ENCODE measurements around the gene ABHD12. TPM values are rescaled to one million over a fixed set of nuclear protein-coding genes. Genes with fewer than 3 reads are reported as not detected.

ABHD12 gene
- total RNA-seq, 1 experiment from 2014 or later: 40.6 TPM

DNA sequence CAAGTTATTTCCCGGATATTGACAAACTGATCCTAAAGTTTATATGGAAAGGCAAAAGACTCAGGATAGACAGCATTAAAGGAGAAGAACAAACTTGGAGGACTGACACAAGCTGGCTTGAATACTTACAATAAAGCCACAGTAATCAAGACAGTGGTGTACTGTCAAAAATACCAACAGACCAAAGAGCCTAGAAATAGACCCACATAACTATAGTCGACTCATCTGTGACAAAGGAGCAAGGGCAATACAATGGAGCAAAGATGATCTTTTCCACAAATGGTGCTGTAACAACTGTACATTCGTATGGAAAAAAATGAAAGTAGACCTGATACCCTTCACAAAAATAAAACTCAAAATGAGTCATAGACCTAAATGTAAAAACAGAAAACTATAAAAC is 46.0 kb downstream of the ABHD12 start:
- no peak overlapping the region for H3K4me3 ChIP-seq (ENCODE audit: low read depth, low read length, poor library complexity, severe bottlenecking)
- TF ChIP-seq EZH2 (IDR thresholded peaks at IDR 0.05; ENCODE audit: borderline replicate concordance, low read depth, low read length, poor library complexity, severe bottlenecking): no peak
- TF ChIP-seq, protein P1, sequence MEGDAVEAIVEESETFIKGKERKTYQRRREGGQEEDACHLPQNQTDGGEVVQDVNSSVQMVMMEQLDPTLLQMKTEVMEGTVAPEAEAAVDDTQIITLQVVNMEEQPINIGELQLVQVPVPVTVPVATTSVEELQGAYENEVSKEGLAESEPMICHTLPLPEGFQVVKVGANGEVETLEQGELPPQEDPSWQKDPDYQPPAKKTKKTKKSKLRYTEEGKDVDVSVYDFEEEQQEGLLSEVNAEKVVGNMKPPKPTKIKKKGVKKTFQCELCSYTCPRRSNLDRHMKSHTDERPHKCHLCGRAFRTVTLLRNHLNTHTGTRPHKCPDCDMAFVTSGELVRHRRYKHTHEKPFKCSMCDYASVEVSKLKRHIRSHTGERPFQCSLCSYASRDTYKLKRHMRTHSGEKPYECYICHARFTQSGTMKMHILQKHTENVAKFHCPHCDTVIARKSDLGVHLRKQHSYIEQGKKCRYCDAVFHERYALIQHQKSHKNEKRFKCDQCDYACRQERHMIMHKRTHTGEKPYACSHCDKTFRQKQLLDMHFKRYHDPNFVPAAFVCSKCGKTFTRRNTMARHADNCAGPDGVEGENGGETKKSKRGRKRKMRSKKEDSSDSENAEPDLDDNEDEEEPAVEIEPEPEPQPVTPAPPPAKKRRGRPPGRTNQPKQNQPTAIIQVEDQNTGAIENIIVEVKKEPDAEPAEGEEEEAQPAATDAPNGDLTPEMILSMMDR (conservative IDR thresholded peaks at IDR 0.05; ENCODE audit: low read depth, low read length): no peak
- no peak overlapping the region for H3K27ac ChIP-seq (ENCODE audit: low read depth, low read length, poor library complexity, severe bottlenecking)
- ChIA-PET CTCF (interaction anchor here (0.7 kb wide), 1 partner anchor 353 kb away, joined by 3 read pairs; no protein-coding TSS in a partner anchor), POLR2A (ENCODE audit: low non-redundant PET) (interaction anchor here (0.6 kb wide), 1 partner anchor 40 kb away, joined by 23 read pairs; no protein-coding TSS in a partner anchor)
- no TSS peak for BruUV-seq (replicated peaks)
- DNase-seq (ENCODE audit: low spot score): no peak
- no peaks in the 10 kb centered on the region for H3K36me3 ChIP-seq (ENCODE audit: insufficient read depth, low read length, poor library complexity, severe bottlenecking)
- intact Hi-C loops (cut with micrococcal nuclease; ENCODE audit: unreplicated experiment): no loop called here
- no peaks in the 10 kb centered on the region for H3K9me3 ChIP-seq (ENCODE audit: low read depth, low read length, poor library complexity, severe bottlenecking)
- no peaks in the 10 kb centered on the region for H3K4me1 ChIP-seq (ENCODE audit: insufficient read depth, low read length, poor library complexity, severe bottlenecking)
- no peaks in the 10 kb centered on the region for H3K27me3 ChIP-seq (replicated peaks; ENCODE audit: insufficient read depth, low read depth, low read length, poor library complexity)

- intact Hi-C loops (cut with micrococcal nuclease; ENCODE audit: unreplicated experiment): no loop called here
- H3K4me3 ChIP-seq (ENCODE audit: low read depth, low read length, poor library complexity, severe bottlenecking): no peak overlapping the region
- CTCF ChIA-PET: no interaction called here
- no peaks in the 10 kb centered on the region for H3K4me1 ChIP-seq (ENCODE audit: insufficient read depth, low read length, poor library complexity, severe bottlenecking)
- no peak for DNase-seq (ENCODE audit: low spot score)
- H3K27ac ChIP-seq (ENCODE audit: low read depth, low read length, poor library complexity, severe bottlenecking): no peak overlapping the region
- no peak for TF ChIP-seq EZH2 (IDR thresholded peaks at IDR 0.05; ENCODE audit: borderline replicate concordance, low read depth, low read length, poor library complexity, severe bottlenecking)
- TF ChIP-seq, protein P1 (conservative IDR thresholded peaks at IDR 0.05; ENCODE audit: low read depth, low read length): no peak
- H3K36me3 ChIP-seq (ENCODE audit: insufficient read depth, low read length, poor library complexity, severe bottlenecking): no peaks in the 10 kb centered on the region
- H3K9me3 ChIP-seq (ENCODE audit: low read depth, low read length, poor library complexity, severe bottlenecking): no peaks in the 10 kb centered on the region
- POLR2A ChIA-PET (ENCODE audit: low non-redundant PET): no interaction called here
- BruUV-seq (replicated peaks): no TSS peak
- no peaks in the 10 kb centered on the region for H3K27me3 ChIP-seq (replicated peaks; ENCODE audit: insufficient read depth, low read depth, low read length, poor library complexity)
These were observed 48.6 kb downstream of the ABHD12 start for GRCh38 chr20:25341716-25342680.

DNA sequence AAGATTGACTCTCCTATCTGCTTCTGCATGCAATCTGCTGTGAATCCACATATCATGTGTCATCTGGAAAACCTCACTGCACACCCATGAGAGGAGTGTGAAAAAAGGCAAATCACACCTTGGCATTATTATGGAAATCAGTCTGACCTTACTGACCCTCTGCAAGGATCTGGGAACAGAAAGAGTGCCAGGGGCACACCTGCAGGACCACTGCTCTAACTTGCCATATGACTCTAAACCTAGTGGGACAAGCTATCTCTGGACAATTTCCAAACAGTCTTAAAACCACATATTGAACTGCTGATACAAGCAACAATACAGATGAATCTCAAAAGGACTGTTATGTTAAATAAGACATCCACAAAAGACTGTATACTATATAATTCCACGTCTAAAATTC is 50.3 kb downstream of the ABHD12 start:
- intact Hi-C loops (cut with micrococcal nuclease; ENCODE audit: unreplicated experiment): no loop called here
- no peaks in the 10 kb centered on the region for H3K36me3 ChIP-seq (ENCODE audit: insufficient read depth, low read length, poor library complexity, severe bottlenecking)
- no peaks in the 10 kb centered on the region for H3K27me3 ChIP-seq (replicated peaks; ENCODE audit: insufficient read depth, low read depth, low read length, poor library complexity)
- CTCF ChIA-PET: no interaction called here
- no peak for TF ChIP-seq EZH2 (IDR thresholded peaks at IDR 0.05; ENCODE audit: borderline replicate concordance, low read depth, low read length, poor library complexity, severe bottlenecking)
- TF ChIP-seq, protein P1 (conservative IDR thresholded peaks at IDR 0.05; ENCODE audit: low read depth, low read length): no peak
- POLR2A ChIA-PET (ENCODE audit: low non-redundant PET): no interaction called here
- H3K4me1 ChIP-seq (ENCODE audit: insufficient read depth, low read length, poor library complexity, severe bottlenecking): no peaks in the 10 kb centered on the region
- DNase-seq (ENCODE audit: low spot score): no peak
- no peak overlapping the region for H3K4me3 ChIP-seq (ENCODE audit: low read depth, low read length, poor library complexity, severe bottlenecking)
- no peak overlapping the region for H3K27ac ChIP-seq (ENCODE audit: low read depth, low read length, poor library complexity, severe bottlenecking)
- no TSS peak for BruUV-seq (replicated peaks)
- no peaks in the 10 kb centered on the region for H3K9me3 ChIP-seq (ENCODE audit: low read depth, low read length, poor library complexity, severe bottlenecking)

All from A673 (cell line).